NCI-H2196 treated with DMSO at 0.1 percent for 48 hours (cell line): Measurements from ENCODE around the gene MEOX2.

Experiments used
- DNase-seq: peaks from one replicate; lab custom pipeline; 2025; ENCODE audit not compliant: unreplicated experiment; lab: John Stamatoyannopoulos, UW

The MEOX2 gene

DNA sequence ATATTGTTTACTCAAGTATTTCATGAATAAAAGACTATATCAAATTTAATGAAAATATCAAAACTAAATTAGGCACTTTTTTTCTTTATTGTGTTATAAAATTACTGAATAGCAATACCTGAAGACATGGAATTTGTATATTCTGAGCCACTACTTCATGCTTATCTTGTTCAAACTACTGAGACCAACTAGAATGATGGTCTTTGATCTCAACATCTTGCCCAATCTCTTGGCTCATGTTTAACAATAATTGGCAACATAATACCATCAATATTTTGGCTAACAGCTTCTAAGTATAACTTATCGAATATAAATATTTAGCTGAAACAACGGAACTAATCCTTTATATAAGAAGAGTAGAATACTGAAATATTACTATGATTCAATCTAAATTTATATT is 68.2 kb downstream of the MEOX2 start:
- DNase-seq: no peak

DNA sequence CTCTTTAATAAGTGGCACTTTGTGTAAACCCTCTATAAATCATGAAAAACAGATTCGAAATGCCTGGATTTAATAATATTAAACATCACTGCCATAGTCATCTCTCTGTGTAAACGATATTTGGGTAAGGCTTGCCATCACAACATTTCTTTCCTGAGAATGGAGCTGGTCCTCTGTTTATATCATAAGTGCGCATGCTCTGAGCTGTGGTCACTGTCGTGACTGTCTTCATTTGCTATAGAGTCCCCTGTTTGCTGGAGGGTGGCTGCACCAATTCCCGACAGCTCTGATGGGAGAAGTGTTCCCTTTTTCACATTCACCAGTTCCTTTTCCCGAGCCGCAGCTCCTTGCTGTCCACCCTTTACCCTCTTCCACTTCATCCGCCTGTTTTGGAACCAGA is 74.3 kb downstream of the MEOX2 start:
- DNase-seq: no peak

DNA sequence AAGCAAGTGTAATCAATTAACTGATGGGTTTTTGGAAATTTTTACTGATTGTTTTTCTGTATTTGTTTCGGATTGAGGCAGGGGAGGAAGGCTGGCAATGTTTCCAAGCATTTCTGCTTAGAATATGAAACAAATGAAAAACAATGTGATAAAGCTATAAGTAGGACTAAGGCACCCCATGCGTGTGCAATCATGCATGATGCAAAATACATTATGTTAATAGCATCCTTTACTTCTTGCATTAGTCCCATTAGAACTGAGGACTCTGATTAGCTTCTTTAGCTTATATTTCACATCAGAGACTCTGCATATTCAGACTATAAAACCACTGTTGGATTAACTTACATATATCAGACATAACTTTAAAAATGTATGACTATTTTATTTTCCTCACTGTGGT is 76.0 kb downstream of the MEOX2 start:
- DNase-seq: no peak

DNA sequence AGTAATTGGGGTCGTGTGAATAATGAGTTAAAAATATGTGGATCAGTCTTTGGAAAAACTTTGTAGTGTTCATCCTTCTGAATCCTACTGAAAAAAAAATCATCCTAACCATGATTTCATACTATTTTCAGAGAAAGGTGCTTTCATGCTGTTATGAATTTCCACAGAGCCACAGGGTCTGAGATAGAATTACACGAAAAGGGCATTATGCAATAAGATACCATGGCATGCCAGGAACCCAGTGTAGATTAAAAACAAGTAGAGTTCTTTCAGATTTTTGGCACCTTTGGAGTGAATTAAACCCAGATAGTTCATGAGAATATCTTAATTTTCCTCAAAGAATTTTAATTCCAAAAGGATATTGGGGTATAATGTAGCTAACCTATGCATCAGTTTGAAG is 77.2 kb downstream of the MEOX2 start:
- no peak for DNase-seq

- DNase-seq: no peak
Measured at GRCh38 chr7:15607529-15608210, 78.8 kb downstream of the MEOX2 start.

- no peak for DNase-seq
Measured at GRCh38 chr7:15606561-15606960, 79.9 kb downstream of the MEOX2 start.

- no peak for DNase-seq
Measured at GRCh38 chr7:15604166-15604565, 82.3 kb downstream of the MEOX2 start.

DNA sequence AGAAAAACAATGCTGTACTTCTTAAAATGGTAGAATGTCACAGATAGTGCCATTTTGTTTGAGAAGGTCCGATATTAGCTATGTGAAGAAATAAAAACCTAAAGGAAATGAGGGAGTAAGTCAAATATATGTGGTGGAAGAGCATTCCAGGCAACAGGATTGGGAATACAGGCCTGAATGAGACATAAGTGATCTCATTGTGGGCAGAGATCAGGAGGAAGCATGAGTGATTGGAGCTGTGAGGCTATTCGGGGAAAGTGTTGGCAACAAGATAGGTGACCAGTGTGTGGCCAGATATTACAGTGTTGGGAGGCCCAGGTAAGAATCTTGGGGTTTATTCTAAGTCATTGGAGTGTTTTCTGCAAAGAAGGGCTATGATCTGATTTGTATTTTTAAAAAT is 83.4 kb downstream of the MEOX2 start:
- DNase-seq: no peak

- no peak for DNase-seq
Measured at GRCh38 chr7:15602236-15602635, 84.2 kb downstream of the MEOX2 start.

GRCh38 chr7:15601175-15601574 is 85.3 kb downstream of the MEOX2 start:
- no peak for DNase-seq

GRCh38 chr7:15600298-15600697 is 86.2 kb downstream of the MEOX2 start:
- no peak for DNase-seq

DNA sequence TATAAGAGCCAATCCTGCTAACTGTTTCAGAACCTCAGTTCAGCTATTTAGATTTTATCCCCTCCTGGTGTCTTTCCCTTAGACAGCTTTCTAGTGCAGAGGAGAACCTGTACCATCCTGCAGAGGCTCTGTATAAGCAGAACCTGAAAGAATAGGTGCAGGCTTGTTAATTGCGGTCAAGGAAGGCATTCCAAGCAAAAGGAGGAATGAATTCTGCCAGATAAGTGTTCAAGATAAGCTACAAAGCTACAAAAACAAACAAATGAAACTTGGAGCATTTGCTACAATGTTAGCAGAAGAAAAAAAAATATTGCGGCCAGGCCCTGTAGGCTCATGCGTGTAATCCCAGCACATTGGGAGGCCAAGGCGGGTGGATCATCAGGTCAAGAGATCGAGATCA is 92.0 kb downstream of the MEOX2 start:
- DNase-seq: no peak

DNA sequence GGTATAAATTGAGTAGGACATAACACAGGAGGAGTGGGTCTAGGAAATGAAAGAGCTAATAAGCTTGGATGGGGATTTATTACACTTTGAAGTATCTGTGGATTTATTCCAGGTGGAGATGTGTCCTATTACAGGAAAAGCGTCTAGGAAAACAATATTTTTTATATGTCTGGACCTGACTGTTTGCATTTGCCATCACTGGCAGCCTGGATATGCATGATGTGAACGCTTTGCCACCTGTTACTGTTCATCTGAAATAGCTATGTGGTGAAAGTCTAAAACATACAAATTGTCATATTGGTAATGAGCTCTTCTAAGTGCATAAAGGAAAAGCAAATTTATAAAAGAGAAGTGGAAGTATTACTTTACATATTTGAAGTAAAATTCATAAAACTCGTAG is 93.1 kb downstream of the MEOX2 start:
- no peak for DNase-seq

- DNase-seq: no peak
Measured at GRCh38 chr7:15586266-15586665, 100.2 kb downstream of the MEOX2 start.

DNA sequence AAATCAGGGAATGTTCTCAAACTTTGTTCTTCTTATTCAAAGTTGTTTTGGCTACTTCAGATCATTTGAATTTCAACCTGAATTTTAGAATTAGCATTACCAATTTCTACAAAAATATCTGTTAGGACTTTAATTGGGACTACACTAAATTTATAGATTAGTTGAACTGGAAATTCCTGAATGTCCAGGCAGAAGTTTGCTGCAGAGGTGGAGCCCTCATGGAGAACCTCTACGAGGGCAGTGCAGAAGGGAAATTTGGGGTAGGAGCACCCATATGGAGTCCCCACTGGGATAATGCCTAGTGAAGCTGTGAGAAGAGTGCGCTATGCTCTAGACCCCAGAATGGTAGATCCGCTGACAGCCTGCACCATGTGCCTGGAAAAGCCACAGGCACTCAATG is 101.9 kb downstream of the MEOX2 start:
- DNase-seq: no peak

GRCh38 chr7:15582773-15583172 is 103.7 kb downstream of the MEOX2 start:
- no peak for DNase-seq

DNA sequence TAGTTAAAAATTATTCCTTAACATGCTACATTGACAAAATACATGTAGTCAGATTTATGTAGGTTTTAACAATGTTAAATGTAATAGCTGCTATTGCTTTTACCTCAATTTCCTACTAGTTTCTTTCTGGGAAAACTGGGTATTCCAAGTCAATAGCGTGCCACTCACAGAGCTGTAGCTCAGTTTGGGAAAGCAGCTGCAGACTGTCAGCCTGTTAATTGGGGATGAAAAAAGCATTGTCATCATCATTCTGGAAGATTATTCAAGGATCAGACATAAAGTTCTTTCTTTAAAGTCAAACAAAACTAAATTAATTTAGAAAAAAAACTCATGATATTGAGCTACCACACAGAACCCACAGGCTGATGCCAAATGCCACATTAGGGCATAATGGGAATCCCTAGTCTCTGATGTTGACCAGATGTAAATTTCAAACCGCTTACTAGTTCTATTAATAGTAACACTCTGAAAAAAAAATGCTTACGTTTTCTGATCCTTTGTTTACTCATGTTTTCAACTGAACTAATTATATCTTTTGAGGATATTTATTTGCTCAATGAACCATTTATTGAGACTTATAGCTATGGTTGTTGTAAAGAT is 105.0 kb downstream of the MEOX2 start:
- DNase-seq: no peak

- DNase-seq: no peak
Measured at GRCh38 chr7:15580604-15581351, 105.7 kb downstream of the MEOX2 start.

GRCh38 chr7:15577600-15577999 is 108.9 kb downstream of the MEOX2 start:
- no peak for DNase-seq

GRCh38 chr7:15571301-15571878 is 115.1 kb downstream of the MEOX2 start:
- DNase-seq: no peak

DNA sequence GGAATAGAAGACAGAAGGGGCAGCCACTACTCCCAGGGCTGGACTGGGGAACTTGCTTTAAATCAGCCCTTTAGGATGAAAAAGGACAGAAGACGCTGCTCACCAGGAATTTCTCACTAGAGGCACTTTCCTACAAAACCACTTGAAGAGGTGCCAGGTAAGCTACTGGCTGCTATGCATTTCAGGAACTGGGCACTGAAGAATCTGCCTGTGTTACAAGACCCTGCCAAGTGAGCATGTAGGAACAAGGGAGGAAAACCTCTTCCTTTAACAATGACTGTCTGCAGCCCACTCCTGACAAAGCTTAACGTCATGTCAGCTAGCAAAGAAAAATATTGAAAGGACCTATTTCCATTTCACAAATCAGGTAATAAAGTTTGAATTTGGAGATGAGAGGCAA is 118.8 kb downstream of the MEOX2 start:
- DNase-seq: no peak

- DNase-seq: no peak
Measured at GRCh38 chr7:15567036-15567435, 119.4 kb downstream of the MEOX2 start.
